Measurements from ENCODE around the gene GLCCI1. TPM values are rescaled to one million over a fixed set of nuclear protein-coding genes. Genes with fewer than 3 reads are reported as not detected.
"Not testable (repeated sequence)": the region's sequence is repeated elsewhere in the genome, so short reads cannot be mapped to it uniquely, and the experiment has no call there.

The GLCCI1 gene
- total RNA-seq, 1 experiment from 2014 or later = 4.1 TPM

- DNase-seq (ENCODE audit: low read depth) = not testable (repeated sequence)
Measured at GRCh38 chr7:8048067-8048466, 79.5 kb downstream of the GLCCI1 start.

- no peak for DNase-seq (ENCODE audit: low read depth)
Measured at GRCh38 chr7:8051373-8051772, 82.8 kb downstream of the GLCCI1 start.

GRCh38 chr7:8051998-8052397, 83.4 kb downstream of the GLCCI1 start:
- DNase-seq (ENCODE audit: low read depth) = no peak

- no peak for DNase-seq (ENCODE audit: low read depth)
Measured at GRCh38 chr7:8052824-8053223, 84.2 kb downstream of the GLCCI1 start.

GRCh38 chr7:8056439-8056838, 87.8 kb downstream of the GLCCI1 start:
- DNase-seq (ENCODE audit: low read depth) = no peak

- no peak for DNase-seq (ENCODE audit: low read depth)
Measured at GRCh38 chr7:8057566-8057965, 89.0 kb downstream of the GLCCI1 start.

- no peak for DNase-seq (ENCODE audit: low read depth)
Measured at GRCh38 chr7:8058322-8058721, 89.7 kb downstream of the GLCCI1 start.

- DNase-seq (ENCODE audit: low read depth) = no peak
Measured at GRCh38 chr7:8058852-8059251, 90.3 kb downstream of the GLCCI1 start.

GRCh38 chr7:8060241-8060640, 91.6 kb downstream of the GLCCI1 start:
- no peak for DNase-seq (ENCODE audit: low read depth)

GRCh38 chr7:8063300-8063699, 94.7 kb downstream of the GLCCI1 start:
- not testable (repeated sequence) for DNase-seq (ENCODE audit: low read depth)

- no peak for DNase-seq (ENCODE audit: low read depth)
Measured at GRCh38 chr7:8063706-8064297, 95.2 kb downstream of the GLCCI1 start.

- no peak for DNase-seq (ENCODE audit: low read depth)
Measured at GRCh38 chr7:8064828-8065227, 96.2 kb downstream of the GLCCI1 start.

GRCh38 chr7:8065356-8065813, 96.8 kb downstream of the GLCCI1 start:
- DNase-seq (ENCODE audit: low read depth) = peak; percentile 88

- DNase-seq (ENCODE audit: low read depth) = no peak
Measured at GRCh38 chr7:8068892-8069686, 100.5 kb downstream of the GLCCI1 start.

GRCh38 chr7:8070451-8071180, 102.0 kb downstream of the GLCCI1 start:
- DNase-seq (ENCODE audit: low read depth) = no peak

- no peak for DNase-seq (ENCODE audit: low read depth)
Measured at GRCh38 chr7:8078418-8078817, 109.8 kb downstream of the GLCCI1 start.

- no peak for DNase-seq (ENCODE audit: low read depth)
Measured at GRCh38 chr7:8082762-8083161, 114.2 kb downstream of the GLCCI1 start.

- no peak for DNase-seq (ENCODE audit: low read depth)
Measured at GRCh38 chr7:8084836-8085235, 116.2 kb downstream of the GLCCI1 start.

GRCh38 chr7:8085420-8085819, 116.8 kb downstream of the GLCCI1 start:
- DNase-seq (ENCODE audit: low read depth) = no peak

- DNase-seq (ENCODE audit: low read depth) = no peak
Measured at GRCh38 chr7:8086239-8086638, 117.6 kb downstream of the GLCCI1 start.

GRCh38 chr7:8089036-8089780, 120.6 kb downstream of the GLCCI1 start:
- DNase-seq (ENCODE audit: low read depth) = no peak

GRCh38 chr7:8092140-8092539, 123.5 kb downstream of the GLCCI1 start:
- DNase-seq (ENCODE audit: low read depth) = no peak
